GM08714 (cell line): Measurements from ENCODE around the gene HCST.
A peak's percentile ranks its signal among the peaks of the same experiment; 100 is the strongest.

Source experiments
- H3K4me3 ChIP-seq: fragments of 200-500 bp; sonication (Bioruptor generic); 2 replicates; pipeline ENCODE4 v1.5.1; 2014; ENCODE audit warnings: mild to moderate bottlenecking, low read length, inconsistent platforms
- ZNF274 ChIP-seq: IDR thresholded peaks from 2 replicates; pipeline ENCODE4 v1.6.1; 2012; ENCODE audit warnings: mild to moderate bottlenecking, low read depth, low read length

Gene HCST

GRCh38 chr19:35935911-35936737 is 33.8 kb downstream of the HCST start, which contains the start of gene LRFN3:
Gene LRFN3, plus strand, starts transcription at chr19:35936374. Its CDS starts 3,052 bp downstream, at chr19:35939426.
- TF ChIP-seq ZNF274 = no peak
- peak within 1 kb of the TSS; percentile 70 for H3K4me3 ChIP-seq

- H3K4me3 ChIP-seq = peak overlapping the region; percentile 53
- TF ChIP-seq ZNF274 = no peak
Observed at GRCh38 chr19:35936738-35937268, 34.5 kb downstream of the HCST start.

GRCh38 chr19:35937345-35938281 is 35.3 kb downstream of the HCST start:
- TF ChIP-seq ZNF274 = no peak
- H3K4me3 ChIP-seq = no peak overlapping the region

GRCh38 chr19:35938282-35939224 is 36.2 kb downstream of the HCST start:
- no peak overlapping the region for H3K4me3 ChIP-seq
- no peak for TF ChIP-seq ZNF274

- no peak for TF ChIP-seq ZNF274
- no peak overlapping the region for H3K4me3 ChIP-seq
Observed at GRCh38 chr19:35939307-35940077, 37.2 kb downstream of the HCST start.

GRCh38 chr19:35940078-35940775 is 37.9 kb downstream of the HCST start:
- no peak for TF ChIP-seq ZNF274
- H3K4me3 ChIP-seq = no peak overlapping the region

- H3K4me3 ChIP-seq = no peak overlapping the region
- TF ChIP-seq ZNF274 = no peak
Observed at GRCh38 chr19:35940839-35941238, 38.5 kb downstream of the HCST start.

- TF ChIP-seq ZNF274 = no peak
- H3K4me3 ChIP-seq = no peak overlapping the region
Observed at GRCh38 chr19:35942235-35942634, 39.9 kb downstream of the HCST start.

GRCh38 chr19:35943321-35944301 is 41.3 kb downstream of the HCST start:
- no peak overlapping the region for H3K4me3 ChIP-seq
- TF ChIP-seq ZNF274 = no peak

- no peak for TF ChIP-seq ZNF274
- H3K4me3 ChIP-seq = no peak overlapping the region
Observed at GRCh38 chr19:35944556-35944955, 42.2 kb downstream of the HCST start.
